SK-N-SH (cell line): Measurements from ENCODE around the gene SLC4A8. TPM values are rescaled to one million over a fixed set of nuclear protein-coding genes. Genes with fewer than 3 reads are reported as not detected.

ENCODE experiments used
- CTCF ChIA-PET: fragments of 300-600, 350-600 bp; formaldehyde crosslinking; extraction: SDS; loops from one replicate; lab custom pipeline; 2021; lab: Yijun Ruan, JAX
- POLR2A ChIA-PET: fragments of 350-600 bp; sonication (Branson Sonifier 250); formaldehyde crosslinking; extraction: SDS; loops from one replicate; lab custom pipeline; 2020; ENCODE audit warnings: antibody characterized with exemption, inconsistent platforms; lab: Yijun Ruan, JAX
- DNase-seq: peaks from one replicate; pipeline ENCODE4 v3.0.0; 2012
- H2AFZ ChIP-seq: fragments of 200-600 bp; sonication (generic); 2 replicates; pipeline ENCODE4 v1.8.1; 2016; ENCODE audit warnings: antibody characterized with exemption, mild to moderate bottlenecking, low read depth
- H3F3A ChIP-seq: fragments of 200-600 bp; sonication (generic); replicated peaks from 2 replicates; pipeline ENCODE3; 2016; ENCODE audit warnings: antibody characterized with exemption, mild to moderate bottlenecking; ENCODE audit not compliant: insufficient read depth
- H3K27ac ChIP-seq, 2 experiments: fragments of 200-500 bp in 1 of 2; fragments of 200-600 bp in 1 of 2; sonication (Bioruptor generic) in 1 of 2; sonication (generic), shearing (Covaris generic) in 1 of 2; 2 replicates each; pipeline versions ENCODE4 v1.5.1 to v1.6.1; 2014 to 2016; ENCODE audit warnings: low read depth in 2 of 2, inconsistent platforms in 1 of 2, low read length in 1 of 2, mild to moderate bottlenecking in 1 of 2, mixed read lengths in 1 of 2
- H3K27me3 ChIP-seq: fragments of 200-600 bp; sonication (generic), shearing (Covaris generic); 2 replicates; pipeline ENCODE4 v1.6.1; 2016; ENCODE audit warnings: mixed run types; ENCODE audit not compliant: insufficient read depth
- H3K36me3 ChIP-seq, 2 experiments: fragments of 200-500 bp in 1 of 2; fragments of 200-600 bp in 1 of 2; sonication (Bioruptor generic) in 1 of 2; sonication (generic) in 1 of 2; replicated peaks in 1 of 2; 2 replicates each; pipeline versions ENCODE3 to v1.5.1; 2014 to 2016; ENCODE audit warnings: low read length in 1 of 2, mild to moderate bottlenecking in 1 of 2; ENCODE audit not compliant: insufficient read depth in 2 of 2, control insufficient read depth in 1 of 2
- H3K4me1 ChIP-seq, 2 experiments: fragments of 200-500 bp in 1 of 2; fragments of 200-600 bp in 1 of 2; sonication (Bioruptor generic) in 1 of 2; sonication (generic), shearing (Covaris generic) in 1 of 2; 2 replicates each; pipeline versions ENCODE4 v1.5.1 to v1.6.1; 2014 to 2016; ENCODE audit warnings: low read depth in 1 of 2, low read length in 1 of 2, mixed run types in 1 of 2; ENCODE audit not compliant: insufficient read depth in 2 of 2, control insufficient read depth in 1 of 2
- H3K4me2 ChIP-seq: fragments of 200-600 bp; sonication (generic), shearing (Covaris generic); 2 replicates; pipeline ENCODE4 v1.6.1; 2017; ENCODE audit warnings: mixed run types
- H3K4me3 ChIP-seq, 2 experiments: fragments of 200-500 bp in 1 of 2; fragments of 200-600 bp in 1 of 2; sonication (Bioruptor generic) in 1 of 2; sonication (generic), shearing (Covaris generic) in 1 of 2; 2 replicates each; pipeline versions ENCODE4 v1.5.1 to v1.8.1; 2014 to 2016; ENCODE audit warnings: low read depth in 2 of 2, inconsistent platforms in 1 of 2, low read length in 1 of 2, mild to moderate bottlenecking in 1 of 2, mixed read lengths in 1 of 2, moderate library complexity in 1 of 2
- H3K79me2 ChIP-seq: fragments of 200-600 bp; sonication (generic); 2 replicates; pipeline ENCODE4 v1.8.1; 2017; ENCODE audit warnings: mild to moderate bottlenecking; ENCODE audit not compliant: insufficient read depth
- H3K9ac ChIP-seq: fragments of 200-600 bp; sonication (generic); 2 replicates; pipeline ENCODE4 v1.6.1; 2017; ENCODE audit warnings: mixed run types
- H3K9me2 ChIP-seq: fragments of 200-600 bp; sonication (generic); 2 replicates; pipeline ENCODE4 v1.6.1; 2017; ENCODE audit warnings: mixed run types
- H3K9me3 ChIP-seq: fragments of 200-600 bp; sonication (generic); 2 replicates; pipeline ENCODE4 v1.6.1; 2017; ENCODE audit warnings: mixed run types, mild to moderate bottlenecking, moderate library complexity
- H4K20me1 ChIP-seq: fragments of 200-600 bp; sonication (generic); 2 replicates; pipeline ENCODE4 v1.6.1; 2017; ENCODE audit warnings: mild to moderate bottlenecking, mixed run types; ENCODE audit not compliant: insufficient read depth
- EP300 ChIP-seq, 2 experiments: IDR thresholded peaks; 2 replicates each; pipeline versions ENCODE4 v1.4.0 to v1.6.1; 2012; ENCODE audit warnings: borderline replicate concordance in 1 of 2, low read depth in 1 of 2, low read length in 1 of 2
- EZH2phosphoT487 ChIP-seq: fragments of 200-600 bp; sonication (generic); IDR thresholded peaks from 2 replicates; pipeline ENCODE4 v1.6.1; 2017; ENCODE audit warnings: low read depth, mixed run types, mild to moderate bottlenecking, antibody characterized with exemption, moderate library complexity, borderline replicate concordance
- FOSL2 ChIP-seq: IDR thresholded peaks from 2 replicates; pipeline ENCODE4 v1.4.0; 2012; ENCODE audit warnings: low read depth, mild to moderate bottlenecking, moderate library complexity, borderline replicate concordance
- FOXJ3 ChIP-seq: sonication (generic); formaldehyde crosslinking; IDR thresholded peaks from 2 replicates; pipeline ENCODE4 v1.5.1; 2020; ENCODE audit warnings: mild to moderate bottlenecking, missing genetic modification reagents
- IRF3 ChIP-seq: fragments of 150-350 bp; IDR thresholded peaks from 2 replicates; pipeline ENCODE4 v1.6.1; 2016; ENCODE audit warnings: mild to moderate bottlenecking, low read depth, low read length
- MAX ChIP-seq: IDR thresholded peaks from 2 replicates; pipeline ENCODE4 v1.4.0; 2012; ENCODE audit warnings: low read depth
- MEF2A ChIP-seq: IDR thresholded peaks from 2 replicates; pipeline ENCODE4 v1.4.0; 2012; ENCODE audit warnings: low read depth, borderline replicate concordance
- POLR2AphosphoS5 ChIP-seq: IDR thresholded peaks from 2 replicates; pipeline ENCODE4 v1.6.1; 2012; ENCODE audit warnings: low read depth, low read length
- RAD21 ChIP-seq: IDR thresholded peaks from 2 replicates; pipeline ENCODE4 v1.6.1; 2012; ENCODE audit warnings: mild to moderate bottlenecking, low read length
- RCOR1 ChIP-seq: fragments of 150-350 bp; IDR thresholded peaks from 2 replicates; pipeline ENCODE4 v1.6.1; 2017; ENCODE audit warnings: antibody characterized with exemption, low read length
- RFX5 ChIP-seq: IDR thresholded peaks from 2 replicates; pipeline ENCODE4 v1.6.1; 2012; ENCODE audit warnings: mild to moderate bottlenecking, improper control_type of control experiment, low read length
- RXRA ChIP-seq: IDR thresholded peaks from 2 replicates; pipeline ENCODE4 v1.4.0; 2012; ENCODE audit warnings: low read depth, mild to moderate bottlenecking, borderline replicate concordance
- SIN3A ChIP-seq: IDR thresholded peaks from 2 replicates; pipeline ENCODE4 v1.6.1; 2012; ENCODE audit warnings: low read depth, mild to moderate bottlenecking, low read length, moderate library complexity, borderline replicate concordance
- SMC3 ChIP-seq: IDR thresholded peaks from 2 replicates; pipeline ENCODE4 v1.6.1; 2012; ENCODE audit warnings: low read depth, low read length, improper control_type of control experiment
- TAF1 ChIP-seq: IDR thresholded peaks from 2 replicates; pipeline ENCODE4 v1.6.1; 2012; ENCODE audit warnings: low read depth, mild to moderate bottlenecking, low read length, moderate library complexity, borderline replicate concordance
- YY1 ChIP-seq: IDR thresholded peaks from 2 replicates; pipeline ENCODE4 v1.4.0; 2012; ENCODE audit warnings: low read depth, mild to moderate bottlenecking
- ZBTB33 ChIP-seq: IDR thresholded peaks from 2 replicates; pipeline ENCODE4 v1.4.0; 2012; ENCODE audit warnings: low read depth, borderline replicate concordance
- WGBS: methylation state at CpG from one replicate; pipeline ENCODE4 v1.1.6; 2017; ENCODE audit warnings: low lambda C conversion rate; 5-methylcytosine and 5-hydroxymethylcytosine counted together
- polyA plus RNA-seq, 3 experiments: library from polyadenylated mRNA; depleted of rRNA; stranded (reverse); fragments of >200 nt; gene quantifications; 2 replicates each; pipeline ENCODE4 v1.2.3, GENCODE V29; 2012

SLC4A8 gene
- polyA plus RNA-seq, 1 of the 3 experiments (the other 2 are of a cell fraction): 5.2 TPM

GRCh38 chr12:51528852-51529650 is 104.4 kb downstream of the SLC4A8 start:
- no peak overlapping the region for H2AFZ ChIP-seq
- no peak for DNase-seq
- no peak overlapping the region for H3K4me3 ChIP-seq
- H3K9ac ChIP-seq: no peak overlapping the region
- WGBS: 88% methylated on average over 6 of the region's 6 CpGs
- ChIA-PET POLR2A (no interaction called here), CTCF (interaction anchor here (0.8 to 22.6 kb wide), 7 partner anchors 7 to 1024 kb away, joined by 3 to 418 read pairs (median 4); partner anchors contain the start of genes DIP2B, SLC4A8 and SMAGP)
- no peak overlapping the region for H3K4me2 ChIP-seq
- peaks cover 6 to 37% of the 10 kb centered on the region in 2 experiments; a peak in 3 of 4 replicates for H3K4me1 ChIP-seq
- no peaks in the 10 kb centered on the region for H3K9me2 ChIP-seq
- no peak for TF ChIP-seq RXRA
- peak; percentile 42 for TF ChIP-seq RAD21
- peak; percentile 31; the same call in 1 of the 2 replicates for TF ChIP-seq SMC3
- TF ChIP-seq, all 33 proteins: peak for 2
- H3F3A ChIP-seq: peaks cover 4% of the 10 kb centered on the region
- no peaks in the 10 kb centered on the region for H3K27me3 ChIP-seq
- H3K36me3 ChIP-seq: no peaks in the 10 kb centered on the region
- no peaks in the 10 kb centered on the region for H4K20me1 ChIP-seq
- H3K79me2 ChIP-seq: no peaks in the 10 kb centered on the region
- H3K27ac ChIP-seq: no peak overlapping the region
- H3K9me3 ChIP-seq: no peaks in the 10 kb centered on the region

- POLR2A ChIA-PET: no interaction called here
- Histone ChIP-seq H3K9me2 (no peaks in the 10 kb centered on the region), H3K9ac (no peak overlapping the region), H3K79me2 (no peaks in the 10 kb centered on the region), H3K9me3 (no peaks in the 10 kb centered on the region), H3K27ac (no peak overlapping the region), H3F3A (peaks cover 4% of the 10 kb centered on the region), H2AFZ (no peak overlapping the region)
- WGBS: 89% methylated on average over 3 of the region's 3 CpGs
- TF ChIP-seq YY1 (no peak), FOSL2 (no peak), MEF2A (no peak), FOXJ3 (no peak), EP300 (IDR thresholded peaks at IDR 0.05; ENCODE audit: borderline replicate concordance in 1 of 2, low read depth in 1 of 2, low read length in 1 of 2) (peak in 1 of 2 experiments; percentile 21; a peak in 1 of 4 replicates)
- TF ChIP-seq, all 33 proteins: peak for 1
- CTCF ChIA-PET: interaction anchor here (0.8 to 22.6 kb wide), 3 partner anchors 107 to 1025 kb away, joined by 3 to 418 read pairs (median 4); partner anchors contain the start of genes DIP2B and SLC4A8
- no peaks in the 10 kb centered on the region for H3K27me3 ChIP-seq
- no peak overlapping the region for H3K4me3 ChIP-seq
- no peaks in the 10 kb centered on the region for H3K36me3 ChIP-seq
- no peak overlapping the region for H3K4me2 ChIP-seq
- no peaks in the 10 kb centered on the region for H4K20me1 ChIP-seq
- DNase-seq: no peak
- H3K4me1 ChIP-seq: peaks cover 6 to 32% of the 10 kb centered on the region in 2 experiments; a peak in 3 of 4 replicates
Observed at GRCh38 chr12:51529651-51529970, 105.0 kb downstream of the SLC4A8 start.

- DNase-seq: no peak
- no peaks in the 10 kb centered on the region for H4K20me1 ChIP-seq
Observed at GRCh38 chr12:51530208-51530607, 105.6 kb downstream of the SLC4A8 start.

More at GRCh38 chr12:51530208-51530607, 105.6 kb downstream of the SLC4A8 start:
- Histone ChIP-seq H3K9ac (no peak overlapping the region), H3K27me3 (no peaks in the 10 kb centered on the region), H2AFZ (no peak overlapping the region), H3K36me3 (no peaks in the 10 kb centered on the region), H3K4me2 (no peak overlapping the region), H3K9me2 (no peaks in the 10 kb centered on the region), H3K79me2 (no peaks in the 10 kb centered on the region), H3K9me3 (no peaks in the 10 kb centered on the region), H3F3A (peaks cover 4% of the 10 kb centered on the region), H3K27ac (no peak overlapping the region; a peak in 1 of 4 replicates), H3K4me3 (no peak overlapping the region), H3K4me1 (peaks cover 6 to 27% of the 10 kb centered on the region in 2 experiments; a peak in 2 of 4 replicates)
- TF ChIP-seq POLR2AphosphoS5 (no peak), ZBTB33 (no peak), SIN3A (no peak), RCOR1 (no peak), TAF1 (no peak), EZH2phosphoT487 (no peak), EP300 (IDR thresholded peaks at IDR 0.05; ENCODE audit: borderline replicate concordance in 1 of 2, low read depth in 1 of 2, low read length in 1 of 2) (no peak), IRF3 (no peak), RFX5 (no peak), MAX (no peak)
- ChIA-PET POLR2A (no interaction called here), CTCF (interaction anchor here (1.0 to 22.6 kb wide), 9 partner anchors 8 to 301 kb away, joined by 3 to 418 read pairs (median 8); partner anchors contain the start of gene SLC4A8)
- 85% methylated on average over 4 of the region's 4 CpGs for WGBS
